KMS-11 (cell line): ENCODE results near the gene MCC.

Experiments used
- H2AFZ ChIP-seq: fragments of 200-600 bp; sonication (generic); 2 replicates; pipeline ENCODE4 v1.6.1; 2016; ENCODE audit warnings: antibody characterized with exemption, mixed run types, low read depth
- H3K27ac ChIP-seq: fragments of 200-600 bp; sonication (generic); 2 replicates; pipeline ENCODE4 v1.6.1; 2016; ENCODE audit warnings: mild to moderate bottlenecking, mixed run types
- H3K27me3 ChIP-seq: fragments of 200-600 bp; sonication (generic); 2 replicates; pipeline ENCODE4 v1.6.1; 2017; ENCODE audit warnings: mild to moderate bottlenecking, low read depth, mixed run types, moderate library complexity; ENCODE audit not compliant: insufficient read depth
- H3K36me3 ChIP-seq: fragments of 200-600 bp; sonication (generic); 2 replicates; pipeline ENCODE4 v1.6.1; 2017; ENCODE audit warnings: mild to moderate bottlenecking, mixed run types; ENCODE audit not compliant: insufficient read depth
- H3K4me1 ChIP-seq: fragments of 200-600 bp; sonication (generic); 2 replicates; pipeline ENCODE4 v1.6.1; 2016; ENCODE audit warnings: mild to moderate bottlenecking, low read depth, mixed run types; ENCODE audit not compliant: poor library complexity, severe bottlenecking
- H3K4me2 ChIP-seq: fragments of 200-600 bp; sonication (generic); 2 replicates; pipeline ENCODE4 v1.7.0; 2016; ENCODE audit warnings: mild to moderate bottlenecking, mixed run types
- H3K4me3 ChIP-seq: fragments of 200-600 bp; sonication (generic); IDR thresholded peaks from 2 replicates; pipeline ENCODE4 v1.6.1; 2017; ENCODE audit warnings: low read depth, low read length, mixed read lengths; ENCODE audit not compliant: insufficient read depth
- H3K79me2 ChIP-seq: fragments of 200-600 bp; sonication (generic); 2 replicates; pipeline ENCODE4 v1.6.1; 2016; ENCODE audit warnings: low read depth, mixed run types; ENCODE audit not compliant: insufficient read depth
- H3K9ac ChIP-seq: fragments of 200-600 bp; sonication (generic); 2 replicates; pipeline ENCODE4 v1.6.1; 2016; ENCODE audit warnings: mild to moderate bottlenecking, mixed run types
- H4K20me1 ChIP-seq: fragments of 200-600 bp; sonication (generic); 2 replicates; pipeline ENCODE4 v1.6.1; 2016; ENCODE audit warnings: mild to moderate bottlenecking, mixed run types; ENCODE audit not compliant: insufficient read depth
- CTCF ChIP-seq: fragments of 200-600 bp; sonication (generic); conservative IDR thresholded peaks from 2 replicates; pipeline ENCODE4 v1.6.1; 2017; ENCODE audit warnings: low read depth, mild to moderate bottlenecking, antibody characterized with exemption, low read length, moderate library complexity, mixed read lengths

MCC gene

GRCh38 chr5:113105693-113106280 is 382.5 kb downstream of the MCC start:
- no peak overlapping the region for H3K9ac ChIP-seq
- no peak for TF ChIP-seq CTCF
- no peak overlapping the region for H3K4me2 ChIP-seq
- H4K20me1 ChIP-seq, result no peaks in the 10 kb centered on the region
- no peaks in the 10 kb centered on the region for H3K79me2 ChIP-seq
- no peaks in the 10 kb centered on the region for H3K36me3 ChIP-seq
- H3K4me1 ChIP-seq, result no peaks in the 10 kb centered on the region
- no peak overlapping the region for H3K4me3 ChIP-seq
- H3K27me3 ChIP-seq, result no peaks in the 10 kb centered on the region
- no peak overlapping the region for H2AFZ ChIP-seq
- H3K27ac ChIP-seq, result no peak overlapping the region

GRCh38 chr5:113103330-113103729 is 384.9 kb downstream of the MCC start:
- no peak overlapping the region for H3K4me2 ChIP-seq
- no peak overlapping the region for H3K9ac ChIP-seq
- no peaks in the 10 kb centered on the region for H3K27me3 ChIP-seq
- H3K4me3 ChIP-seq, result no peak overlapping the region
- no peaks in the 10 kb centered on the region for H3K4me1 ChIP-seq
- TF ChIP-seq CTCF, result no peak
- H4K20me1 ChIP-seq, result no peaks in the 10 kb centered on the region
- no peaks in the 10 kb centered on the region for H3K79me2 ChIP-seq
- H3K27ac ChIP-seq, result no peak overlapping the region
- H3K36me3 ChIP-seq, result no peaks in the 10 kb centered on the region
- no peak overlapping the region for H2AFZ ChIP-seq

- Histone ChIP-seq H3K27ac (no peak overlapping the region), H3K79me2 (no peaks in the 10 kb centered on the region), H2AFZ (no peak overlapping the region), H3K4me2 (no peak overlapping the region), H3K4me3 (no peak overlapping the region), H3K27me3 (no peaks in the 10 kb centered on the region), H3K36me3 (no peaks in the 10 kb centered on the region), H4K20me1 (no peaks in the 10 kb centered on the region), H3K9ac (no peak overlapping the region), H3K4me1 (no peaks in the 10 kb centered on the region)
- TF ChIP-seq CTCF, result no peak
Observed at GRCh38 chr5:113102121-113102531, 386.1 kb downstream of the MCC start.

- no peaks in the 10 kb centered on the region for H3K27me3 ChIP-seq
- H3K36me3 ChIP-seq, result no peaks in the 10 kb centered on the region
- no peaks in the 10 kb centered on the region for H4K20me1 ChIP-seq
- no peaks in the 10 kb centered on the region for H3K79me2 ChIP-seq
- no peak overlapping the region for H3K4me3 ChIP-seq
- H3K4me1 ChIP-seq, result no peaks in the 10 kb centered on the region
- H2AFZ ChIP-seq, result no peak overlapping the region
- H3K27ac ChIP-seq, result no peak overlapping the region
- H3K9ac ChIP-seq, result no peak overlapping the region
- no peak overlapping the region for H3K4me2 ChIP-seq
- no peak for TF ChIP-seq CTCF
Observed at GRCh38 chr5:113100981-113101380, 387.3 kb downstream of the MCC start.

GRCh38 chr5:113099822-113100221 is 388.4 kb downstream of the MCC start:
- TF ChIP-seq CTCF, result no peak
- Histone ChIP-seq H3K79me2 (no peaks in the 10 kb centered on the region), H4K20me1 (no peaks in the 10 kb centered on the region), H3K27me3 (no peaks in the 10 kb centered on the region), H3K36me3 (no peaks in the 10 kb centered on the region), H3K4me2 (no peak overlapping the region), H3K4me1 (no peaks in the 10 kb centered on the region), H2AFZ (no peak overlapping the region), H3K27ac (no peak overlapping the region), H3K4me3 (no peak overlapping the region), H3K9ac (no peak overlapping the region)
